Measurements from ENCODE around the gene SHKBP1. TPM values are rescaled to one million over a fixed set of nuclear protein-coding genes. Genes with fewer than 3 reads are reported as not detected.

The SHKBP1 gene
- total RNA-seq, 2 donors from 2014 or later = 53.6 to 87.8 TPM

DNA sequence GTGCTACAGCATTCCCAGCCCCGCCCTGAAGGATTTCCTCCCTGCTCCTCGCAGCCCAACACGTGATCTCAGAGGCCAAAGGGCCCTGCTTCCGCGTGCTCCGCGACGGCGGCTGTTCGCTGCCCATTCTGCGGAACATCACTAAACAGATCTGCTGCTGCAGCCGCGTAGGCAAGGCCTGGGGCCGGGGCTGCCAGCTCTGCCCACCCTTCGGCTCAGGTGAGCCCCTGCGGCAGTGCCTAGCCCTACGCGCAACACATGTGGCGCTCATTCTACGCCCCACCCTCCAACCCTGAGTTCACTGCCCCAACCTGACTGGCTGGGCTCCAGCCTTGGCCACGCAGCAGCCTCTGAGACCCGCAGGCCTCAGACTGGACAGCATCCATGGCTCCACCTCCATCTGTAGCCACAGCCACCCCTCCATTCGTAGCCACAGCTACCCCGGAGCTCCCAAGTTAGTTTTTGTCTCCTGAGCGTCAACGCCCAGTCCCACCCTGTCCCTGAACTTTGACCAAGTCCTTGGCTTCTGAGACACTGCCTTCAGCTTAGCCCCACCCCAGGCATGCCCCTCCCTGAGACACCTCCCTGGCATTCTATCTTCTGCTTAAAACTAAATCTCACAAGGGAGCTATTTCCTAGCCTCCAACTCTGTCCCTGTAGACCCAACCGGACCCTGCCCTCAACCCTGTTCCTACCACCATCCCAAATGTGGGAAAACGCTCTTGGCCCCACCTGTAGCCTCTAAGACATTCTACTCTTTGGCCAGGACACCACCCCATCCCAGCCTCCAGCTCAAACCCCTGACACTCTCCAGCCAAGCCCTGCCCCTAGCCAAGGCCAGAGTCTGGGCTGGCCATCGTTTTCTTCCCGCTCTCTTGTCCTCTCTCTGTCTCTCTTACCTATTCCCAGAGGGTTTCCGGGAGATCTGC lies 30.9 kb downstream of the SHKBP1 start:
- TF ChIP-seq, protein P1, sequence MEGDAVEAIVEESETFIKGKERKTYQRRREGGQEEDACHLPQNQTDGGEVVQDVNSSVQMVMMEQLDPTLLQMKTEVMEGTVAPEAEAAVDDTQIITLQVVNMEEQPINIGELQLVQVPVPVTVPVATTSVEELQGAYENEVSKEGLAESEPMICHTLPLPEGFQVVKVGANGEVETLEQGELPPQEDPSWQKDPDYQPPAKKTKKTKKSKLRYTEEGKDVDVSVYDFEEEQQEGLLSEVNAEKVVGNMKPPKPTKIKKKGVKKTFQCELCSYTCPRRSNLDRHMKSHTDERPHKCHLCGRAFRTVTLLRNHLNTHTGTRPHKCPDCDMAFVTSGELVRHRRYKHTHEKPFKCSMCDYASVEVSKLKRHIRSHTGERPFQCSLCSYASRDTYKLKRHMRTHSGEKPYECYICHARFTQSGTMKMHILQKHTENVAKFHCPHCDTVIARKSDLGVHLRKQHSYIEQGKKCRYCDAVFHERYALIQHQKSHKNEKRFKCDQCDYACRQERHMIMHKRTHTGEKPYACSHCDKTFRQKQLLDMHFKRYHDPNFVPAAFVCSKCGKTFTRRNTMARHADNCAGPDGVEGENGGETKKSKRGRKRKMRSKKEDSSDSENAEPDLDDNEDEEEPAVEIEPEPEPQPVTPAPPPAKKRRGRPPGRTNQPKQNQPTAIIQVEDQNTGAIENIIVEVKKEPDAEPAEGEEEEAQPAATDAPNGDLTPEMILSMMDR (IDR thresholded peaks at IDR 0.05) = no peak
- intact Hi-C loops (cut with DNase I) = no loop called here
- H3K4me3 ChIP-seq = no peak overlapping the region
- peak overlapping the region; percentile 99 for H3K27ac ChIP-seq
- peaks cover 46% of the 10 kb centered on the region for H3K4me1 ChIP-seq
- no peaks in the 10 kb centered on the region for H3K27me3 ChIP-seq
- peak; percentile 89 for DNase-seq
- peak overlapping the region; percentile 38 to 46 for H3K9ac ChIP-seq (ENCODE audit: low read depth in 2 of 2, low read length in 2 of 2)
- H3K36me3 ChIP-seq = no peaks in the 10 kb centered on the region
- H3K9me3 ChIP-seq = no peaks in the 10 kb centered on the region

DNA sequence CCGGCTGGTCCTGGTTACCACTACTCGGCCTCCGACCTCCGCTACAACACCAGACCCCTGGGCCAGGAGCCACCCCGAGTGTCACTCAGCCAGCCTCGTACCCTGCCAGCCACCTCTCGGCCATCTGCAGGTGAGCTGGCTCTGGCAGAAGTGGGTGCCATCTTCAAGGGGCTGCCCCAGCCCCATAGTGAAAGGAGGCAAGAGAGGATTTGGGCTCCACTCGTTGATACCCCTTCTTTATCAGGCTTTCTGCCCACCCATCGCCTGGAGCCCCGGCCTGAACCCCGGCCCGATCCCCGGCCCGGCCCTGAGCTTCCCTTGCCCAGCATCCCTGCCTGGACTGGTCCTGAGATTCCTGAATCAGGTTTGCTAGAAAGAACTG lies 31.6 kb downstream of the SHKBP1 start:
- no peak for DNase-seq
- intact Hi-C loops (cut with DNase I) = no loop called here
- Histone ChIP-seq H3K36me3 (no peaks in the 10 kb centered on the region), H3K27me3 (no peaks in the 10 kb centered on the region), H3K4me3 (no peak overlapping the region), H3K9me3 (no peaks in the 10 kb centered on the region), H3K27ac (peak overlapping the region; percentile 99), H3K9ac (ENCODE audit: low read depth in 2 of 2, low read length in 2 of 2) (peak overlapping the region in 1 of 2 donors; percentile 38), H3K4me1 (peaks cover 40% of the 10 kb centered on the region)
- TF ChIP-seq, protein P1 (IDR thresholded peaks at IDR 0.05) = no peak

DNA sequence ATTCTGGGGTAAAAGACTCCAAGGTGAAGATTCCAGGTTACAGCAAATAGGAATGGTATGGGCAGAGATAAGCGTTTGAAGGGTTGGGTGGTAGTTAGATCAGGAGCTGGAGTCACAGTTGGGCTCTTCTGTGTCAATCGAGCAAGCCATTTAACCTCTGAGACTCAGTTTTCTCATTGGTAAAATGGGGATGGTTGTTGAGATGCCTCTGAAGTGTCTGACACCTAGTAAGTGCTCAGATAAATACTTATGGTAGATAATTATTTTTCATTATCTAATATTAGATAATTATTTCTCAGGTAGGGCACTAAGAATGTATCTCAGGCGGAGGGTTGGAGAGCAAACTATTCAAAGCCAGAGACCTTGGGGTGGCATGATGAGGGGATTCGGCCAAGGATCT lies 32.3 kb downstream of the SHKBP1 start:
- intact Hi-C loops (cut with DNase I) = no loop called here
- H3K9me3 ChIP-seq = no peaks in the 10 kb centered on the region
- peak overlapping the region; percentile 52 for H3K4me3 ChIP-seq
- H3K4me1 ChIP-seq = peaks cover 37% of the 10 kb centered on the region
- no peaks in the 10 kb centered on the region for H3K27me3 ChIP-seq
- no peak for DNase-seq
- H3K36me3 ChIP-seq = no peaks in the 10 kb centered on the region
- peak overlapping the region; percentile 57 to 84 for H3K9ac ChIP-seq (ENCODE audit: low read depth in 2 of 2, low read length in 2 of 2)
- H3K27ac ChIP-seq = peak overlapping the region; percentile 88
- TF ChIP-seq, protein P1 (IDR thresholded peaks at IDR 0.05) = no peak

DNA sequence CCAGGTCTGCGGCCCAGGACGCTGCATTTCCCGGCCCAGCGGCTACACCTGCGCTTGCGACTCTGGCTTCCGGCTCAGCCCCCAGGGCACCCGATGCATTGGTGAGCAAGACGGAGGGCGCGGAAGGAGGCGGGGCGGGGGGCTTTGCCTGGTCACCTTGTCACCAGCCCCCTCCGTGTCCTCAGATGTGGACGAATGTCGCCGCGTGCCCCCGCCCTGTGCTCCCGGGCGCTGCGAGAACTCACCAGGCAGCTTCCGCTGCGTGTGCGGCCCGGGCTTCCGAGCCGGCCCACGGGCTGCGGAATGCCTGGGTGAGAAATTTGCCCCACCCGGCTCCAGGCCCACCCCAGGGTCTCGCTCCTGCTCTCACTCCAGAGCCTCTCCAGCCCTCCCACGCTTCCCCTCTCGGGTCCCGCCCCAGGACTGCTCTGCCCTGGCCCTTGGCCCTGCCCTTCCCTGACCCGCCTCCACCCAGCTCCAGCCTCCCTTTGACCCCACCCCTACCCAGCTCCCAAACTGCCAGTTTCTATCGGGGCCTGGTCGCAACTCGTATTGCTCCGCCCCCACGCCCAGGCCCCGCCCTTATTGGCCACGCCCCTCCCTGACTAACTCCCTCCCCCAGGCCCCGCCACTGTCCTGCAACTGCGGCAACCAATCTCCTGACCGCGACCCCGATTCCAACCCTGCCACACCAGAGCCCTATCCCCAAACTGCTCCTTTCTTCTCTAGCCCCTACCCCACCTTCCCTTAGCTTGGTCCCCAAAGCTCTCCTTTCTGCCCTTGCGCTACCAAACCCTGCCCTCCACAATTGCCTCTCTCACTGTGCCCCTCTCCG lies 33.1 kb downstream of the SHKBP1 start:
- intact Hi-C loops (cut with DNase I) = no loop called here
- Histone ChIP-seq H3K9me3 (no peaks in the 10 kb centered on the region), H3K27me3 (no peaks in the 10 kb centered on the region), H3K9ac (ENCODE audit: low read depth in 2 of 2, low read length in 2 of 2) (peak overlapping the region; percentile 74 to 84), H3K36me3 (no peaks in the 10 kb centered on the region), H3K4me1 (peaks cover 30% of the 10 kb centered on the region), H3K27ac (peak overlapping the region; percentile 88), H3K4me3 (peak overlapping the region; percentile 52)
- peak; percentile 98 for DNase-seq
- TF ChIP-seq, protein P1 (IDR thresholded peaks at IDR 0.05) = no peak

GRCh38 chr19:40610396-40611064 lies 33.9 kb downstream of the SHKBP1 start:
- DNase-seq = peak; percentile 77
- Histone ChIP-seq H3K4me3 (peak overlapping the region; percentile 52), H3K9me3 (no peaks in the 10 kb centered on the region), H3K4me1 (peaks cover 27% of the 10 kb centered on the region), H3K27me3 (no peaks in the 10 kb centered on the region), H3K9ac (ENCODE audit: low read depth in 2 of 2, low read length in 2 of 2) (peak overlapping the region; percentile 49 to 74), H3K27ac (peak overlapping the region; percentile 88), H3K36me3 (no peaks in the 10 kb centered on the region)
- TF ChIP-seq, protein P1 (IDR thresholded peaks at IDR 0.05) = no peak
- intact Hi-C loops (cut with DNase I) = no loop called here

Data from colonic mucosa (tissue), 4 donors.